Activated CD4-positive, alpha-beta T cell treated with anti-CD3 and anti-CD28 coated beads for 36 hours (primary cell): ENCODE measurements around the gene CREB3L4. TPM values are rescaled to one million over a fixed set of nuclear protein-coding genes. Genes with fewer than 3 reads are reported as not detected.
"Not testable (repeated sequence)": the region's sequence is repeated elsewhere in the genome, so short reads cannot be mapped to it uniquely, and the experiment has no call there.

Experiments used
- ATAC-seq: fragments of 200-7000 bp; cut with Tn5 transposase; one replicate; pipeline ENCODE4 v1.10.0; 2021; ENCODE audit warnings: mild to moderate bottlenecking, moderate library complexity
- CTCF ChIA-PET: fragments of 350-600 bp; sonication (Branson Sonifier 250); formaldehyde crosslinking; loops from one replicate; lab custom pipeline; 2021; ENCODE audit warnings: antibody characterized with exemption; lab: Charles Lee
- POLR2A ChIA-PET: fragments of 350-600 bp; sonication (Branson Sonifier 250); formaldehyde crosslinking; loops from one replicate; lab custom pipeline; 2021; ENCODE audit warnings: antibody characterized with exemption, inconsistent platforms; lab: Charles Lee
- DNase-seq: peaks from one replicate; pipeline ENCODE4 v3.0.0-alpha.2; 2020
- H3K27ac Mint-ChIP-seq: one replicate; pipeline ENCODE4 v1.8.0; 2021; ENCODE audit warnings: mixed read lengths
- H3K27me3 Mint-ChIP-seq: one replicate; pipeline ENCODE4 v1.8.0; 2021; ENCODE audit warnings: mixed read lengths
- H3K36me3 Mint-ChIP-seq: one replicate; pipeline ENCODE4 v1.8.0; 2021; ENCODE audit warnings: low read depth, mixed read lengths
- H3K4me1 Mint-ChIP-seq: one replicate; pipeline ENCODE4 v1.8.0; 2021; ENCODE audit warnings: mixed read lengths
- H3K4me3 Mint-ChIP-seq: one replicate; pipeline ENCODE4 v1.8.0; 2021; ENCODE audit warnings: mild to moderate bottlenecking, moderate library complexity, mixed read lengths
- H3K9me3 Mint-ChIP-seq: one replicate; pipeline ENCODE4 v1.8.0; 2021; ENCODE audit warnings: low read depth, mixed read lengths
- intact Hi-C, 2 experiments: fragments of 100-400 bp; cut with DNase I in 1 of 2; cut with micrococcal nuclease in 1 of 2; formaldehyde crosslinking; loops; one replicate each; pipeline versions ENCODE4 v1.14.2 to v1.15.1; 2022 to 2024; cut with DNase I, micrococcal nuclease
- microRNA-seq: library from miRNA; unstranded; fragments of <30 nt; microRNA quantifications from one replicate; pipeline ENCODE4 v1.2.0, GENCODE V29; 2021; ENCODE audit warnings: borderline replicate concordance
- total RNA-seq, 2 experiments: library from RNA; stranded (reverse); gene quantifications; one replicate each; pipeline ENCODE4 v1.2.3, GENCODE V29; 2021

Gene CREB3L4
- total RNA-seq, 2 experiments from 2014 or later: 8.5 to 9.1 TPM

- Mint-ChIP-seq H3K27me3 (no peaks in the 10 kb centered on the region), H3K4me1 (no peaks in the 10 kb centered on the region), H3K9me3 (no peaks in the 10 kb centered on the region), H3K27ac (no peak overlapping the region), H3K36me3 (peaks cover 6% of the 10 kb centered on the region), H3K4me3 (no peak overlapping the region)
- intact Hi-C loops: no loop called here
- ATAC-seq: no peak
- ChIA-PET POLR2A (interaction anchor here (0.7 kb wide), 1 partner anchor 199 kb away, joined by 3 read pairs; no protein-coding TSS in a partner anchor), CTCF (no interaction called here)
- no peak for DNase-seq
Measured at GRCh38 chr1:154000420-154000819, 32.7 kb downstream of the CREB3L4 start.

DNA sequence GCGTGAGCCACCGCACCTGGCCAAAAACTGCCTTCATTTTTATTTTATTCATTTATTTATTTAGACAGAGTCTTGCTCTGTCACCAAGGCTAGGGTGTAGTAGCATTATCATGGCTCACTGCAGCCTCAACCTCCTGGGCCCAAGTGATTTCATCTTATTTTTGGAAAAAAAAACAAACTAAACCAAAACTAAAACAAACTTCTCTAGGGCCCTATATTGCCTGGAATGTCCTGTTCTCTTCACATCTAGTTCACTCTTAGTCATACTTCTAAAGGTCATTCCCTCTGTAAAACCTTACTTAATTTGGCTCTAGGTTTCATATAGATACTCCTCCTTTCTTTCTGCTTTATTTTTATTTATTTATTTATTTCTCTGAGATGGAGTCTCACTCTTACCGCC lies 38.4 kb downstream of the CREB3L4 start:
- no peaks in the 10 kb centered on the region for H3K9me3 Mint-ChIP-seq
- POLR2A ChIA-PET: no interaction called here
- ATAC-seq: no peak
- no peak overlapping the region for H3K27ac Mint-ChIP-seq
- CTCF ChIA-PET: no interaction called here
- no peaks in the 10 kb centered on the region for H3K27me3 Mint-ChIP-seq
- no peaks in the 10 kb centered on the region for H3K36me3 Mint-ChIP-seq
- no peaks in the 10 kb centered on the region for H3K4me1 Mint-ChIP-seq
- no peak for DNase-seq
- intact Hi-C loops: no loop called here
- no peak overlapping the region for H3K4me3 Mint-ChIP-seq

- peaks cover 2% of the 10 kb centered on the region for H3K4me1 Mint-ChIP-seq
- DNase-seq (no peak), ATAC-seq (no peak)
- H3K36me3 Mint-ChIP-seq: no peaks in the 10 kb centered on the region
- H3K27ac Mint-ChIP-seq: no peak overlapping the region
- no peaks in the 10 kb centered on the region for H3K27me3 Mint-ChIP-seq
- CTCF ChIA-PET: no interaction called here
- H3K9me3 Mint-ChIP-seq: no peaks in the 10 kb centered on the region
- POLR2A ChIA-PET: interaction anchor here (0.6 kb wide), 1 partner anchor 278 kb away, joined by 3 read pairs; no protein-coding TSS in a partner anchor
- intact Hi-C loops: loop anchor here in 1 of 2 experiments (5.0 kb wide), 1 partner anchor 45 kb away; no protein-coding TSS in a partner anchor
- no peak overlapping the region for H3K4me3 Mint-ChIP-seq
Measured at GRCh38 chr1:154012129-154012528, 44.4 kb downstream of the CREB3L4 start.

DNA sequence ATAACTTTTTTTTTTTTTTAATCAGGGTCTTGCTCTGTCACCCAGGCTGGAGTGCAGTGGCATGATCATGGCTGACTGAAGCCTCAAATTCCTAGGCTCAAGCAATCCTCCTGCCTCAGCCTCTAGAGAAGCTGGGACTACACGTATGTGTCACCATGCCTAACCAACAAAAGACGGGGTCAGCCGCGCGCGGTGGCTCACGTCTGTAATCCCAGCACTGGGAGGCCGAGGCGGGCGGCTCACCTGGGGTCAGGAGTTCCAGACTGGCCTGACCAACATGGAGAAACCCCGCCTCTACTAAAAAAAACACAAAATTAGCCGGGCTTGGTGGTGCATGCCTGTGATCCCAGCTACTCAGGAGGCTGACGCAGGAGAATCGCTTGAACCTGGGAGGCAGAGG lies 44.8 kb downstream of the CREB3L4 start:
- POLR2A ChIA-PET: not testable (repeated sequence)
- intact Hi-C loops: loop anchor here in 1 of 2 experiments (5.0 kb wide), 1 partner anchor 45 kb away; no protein-coding TSS in a partner anchor

GRCh38 chr1:154014154-154014907 lies 46.6 kb downstream of the CREB3L4 start:
- ChIA-PET CTCF (no interaction called here), POLR2A (no interaction called here)
- Mint-ChIP-seq H3K27me3 (no peaks in the 10 kb centered on the region), H3K4me1 (peaks cover 2% of the 10 kb centered on the region), H3K36me3 (no peaks in the 10 kb centered on the region), H3K4me3 (no peak overlapping the region), H3K27ac (no peak overlapping the region), H3K9me3 (no peaks in the 10 kb centered on the region)
- intact Hi-C loops: loop anchor here in 1 of 2 experiments (5.0 kb wide), 1 partner anchor 43 kb away; no protein-coding TSS in a partner anchor
- DNase-seq (peak; percentile 38), ATAC-seq (peak; percentile 70)

More for the DNA sequence above, 44.8 kb downstream of the CREB3L4 start:
- CTCF ChIA-PET, H3K36me3 Mint-ChIP-seq, ATAC-seq, H3K27ac Mint-ChIP-seq, H3K4me1 Mint-ChIP-seq, DNase-seq, H3K9me3 Mint-ChIP-seq, H3K4me3 Mint-ChIP-seq, H3K27me3 Mint-ChIP-seq: not testable (repeated sequence)

- Mint-ChIP-seq H3K9me3 (no peaks in the 10 kb centered on the region), H3K36me3 (no peaks in the 10 kb centered on the region), H3K27ac (no peak overlapping the region), H3K4me1 (peaks cover 2% of the 10 kb centered on the region), H3K27me3 (no peaks in the 10 kb centered on the region), H3K4me3 (no peak overlapping the region)
- DNase-seq: no peak
- no peak for ATAC-seq
- POLR2A ChIA-PET: no interaction called here
- intact Hi-C loops: no loop called here
- CTCF ChIA-PET: no interaction called here
Measured at GRCh38 chr1:154019269-154019668, 51.6 kb downstream of the CREB3L4 start.

DNA sequence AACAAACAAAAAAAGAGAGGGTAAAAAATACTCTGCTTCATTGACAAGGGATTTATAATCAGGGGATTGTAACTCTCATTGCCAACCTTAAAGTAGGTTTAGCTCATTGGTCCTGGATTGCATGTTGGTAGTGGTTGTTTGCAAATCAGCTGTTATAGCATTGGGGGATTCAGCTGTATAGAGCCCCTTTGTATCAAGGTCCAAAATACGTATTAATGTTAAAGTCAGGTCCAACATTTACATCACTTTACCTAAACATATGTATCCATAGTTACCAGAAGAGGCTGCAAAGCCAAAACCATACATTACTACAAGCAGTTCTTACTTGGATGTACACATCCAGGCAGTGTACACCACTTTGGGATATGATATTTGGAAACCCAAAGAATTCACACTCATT lies 52.2 kb downstream of the CREB3L4 start:
- Mint-ChIP-seq H3K4me1 (no peaks in the 10 kb centered on the region), H3K27ac (no peak overlapping the region), H3K36me3 (no peaks in the 10 kb centered on the region), H3K9me3 (no peaks in the 10 kb centered on the region), H3K4me3 (no peak overlapping the region), H3K27me3 (no peaks in the 10 kb centered on the region)
- ChIA-PET POLR2A (no interaction called here), CTCF (no interaction called here)
- no peak for ATAC-seq
- DNase-seq: no peak
- intact Hi-C loops: no loop called here

Small RNA genes within 50 kb of the gene (microRNA-seq; reads per million reads assigned to microRNA genes)
- gene MIR6737: 1.1 reads per million

Other genes starting within 250 kb of the CREB3L4 start
- 10 to 100 TPM; 52.0 to 58.0 TPM for gene INTS3, start 239.9 kb upstream of the CREB3L4 start, total RNA-seq
- gene SLC27A3, start 192.5 kb upstream of the CREB3L4 start, total RNA-seq: 1 to 10 TPM; 5.9 to 9.3 TPM
- 10 to 100 TPM; 57.0 to 63.9 TPM for gene GATAD2B, start 44.9 kb upstream of the CREB3L4 start, total RNA-seq
- 100 to 1,000 TPM; 100 to 110 TPM for gene DENND4B, start 21.2 kb upstream of the CREB3L4 start, total RNA-seq
- 10 to 100 TPM; 60.6 to 80.4 TPM for gene CRTC2, start 9.3 kb upstream of the CREB3L4 start, total RNA-seq
- 10 to 100 TPM; 64.4 to 65.5 TPM for gene SLC39A1, start 4.4 kb upstream of the CREB3L4 start, total RNA-seq
- 100 to 1,000 TPM; 107 to 145 TPM for gene JTB, start 9.8 kb downstream of the CREB3L4 start, total RNA-seq
- gene RAB13, start 18.4 kb downstream of the CREB3L4 start, total RNA-seq: 10 to 100 TPM; 16.6 to 19.0 TPM
- gene RPS27, start 22.9 kb downstream of the CREB3L4 start, total RNA-seq: 1,000 to 10,000 TPM; 1,867 to 2,094 TPM
- gene NUP210L, start 187.2 kb downstream of the CREB3L4 start, total RNA-seq: under 1 TPM; 0.04 to 0.05 TPM
- 100 to 1,000 TPM; 682 to 842 TPM for gene TPM3, start 224.2 kb downstream of the CREB3L4 start, total RNA-seq
- gene CFAP141, start 238.4 kb downstream of the CREB3L4 start, total RNA-seq: not detected